Measurements from ENCODE around the gene CACNA1C.

The CACNA1C gene

DNA sequence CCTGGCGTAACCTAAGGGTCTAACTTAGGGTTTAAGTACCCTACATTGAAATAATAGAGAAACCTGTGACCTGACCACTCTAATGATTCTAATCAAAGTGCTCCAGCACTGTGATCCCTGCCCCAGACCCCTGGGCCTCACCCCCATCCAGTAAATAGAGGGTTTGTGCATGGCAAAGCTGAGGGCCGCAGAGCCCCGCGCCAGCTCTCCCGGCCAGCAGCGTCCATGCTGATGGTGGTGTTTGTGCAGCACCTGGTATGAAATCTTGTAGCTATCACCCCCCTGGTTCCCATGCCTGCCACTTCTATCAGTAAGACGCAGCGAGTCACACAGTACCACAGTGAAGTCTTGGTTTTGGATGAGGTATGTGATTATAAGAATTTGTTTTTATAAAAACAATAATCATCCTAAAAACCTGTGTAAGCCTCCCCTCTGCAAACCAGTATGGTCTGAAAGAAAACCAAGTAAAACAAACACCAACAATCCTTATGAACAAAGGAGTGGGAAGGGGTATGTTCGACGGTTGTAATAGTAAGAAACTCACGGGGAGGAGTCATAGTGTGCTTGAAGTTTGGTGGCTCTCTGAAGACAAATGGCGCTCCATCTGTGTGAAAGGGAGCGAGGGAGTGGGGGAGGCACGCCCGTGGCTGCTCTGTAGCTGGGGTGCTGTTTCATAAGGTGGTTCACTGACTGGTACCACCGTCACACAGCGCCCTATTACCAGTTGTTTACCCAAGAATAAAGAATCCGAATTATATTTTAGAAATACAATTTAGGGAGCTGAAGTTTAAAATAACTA lies 156.2 kb downstream of the CACNA1C start:
- no peak for ATAC-seq

DNA sequence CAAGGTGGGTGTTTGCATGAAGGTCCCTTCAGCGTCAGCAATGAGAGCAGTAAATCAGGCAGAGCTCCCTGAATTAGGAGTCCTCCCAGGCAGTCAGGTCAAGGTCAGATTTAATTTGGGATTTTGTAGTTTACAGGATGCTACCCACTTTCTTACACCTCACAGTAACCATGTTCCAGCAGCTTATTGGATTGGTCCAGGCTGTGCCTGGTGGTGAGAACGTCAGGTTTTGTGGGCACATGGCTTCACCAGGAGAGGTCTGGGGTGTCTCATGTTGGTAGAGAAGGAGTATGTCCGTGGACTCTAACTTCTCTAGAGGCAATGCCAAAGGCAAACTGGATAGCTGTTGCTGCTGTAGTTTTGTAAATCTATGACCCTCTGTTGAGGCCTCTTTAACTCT lies 158.3 kb downstream of the CACNA1C start:
- no peak for ATAC-seq

GRCh38 chr12:2212537-2212936 lies 159.8 kb downstream of the CACNA1C start:
- ATAC-seq = no peak

DNA sequence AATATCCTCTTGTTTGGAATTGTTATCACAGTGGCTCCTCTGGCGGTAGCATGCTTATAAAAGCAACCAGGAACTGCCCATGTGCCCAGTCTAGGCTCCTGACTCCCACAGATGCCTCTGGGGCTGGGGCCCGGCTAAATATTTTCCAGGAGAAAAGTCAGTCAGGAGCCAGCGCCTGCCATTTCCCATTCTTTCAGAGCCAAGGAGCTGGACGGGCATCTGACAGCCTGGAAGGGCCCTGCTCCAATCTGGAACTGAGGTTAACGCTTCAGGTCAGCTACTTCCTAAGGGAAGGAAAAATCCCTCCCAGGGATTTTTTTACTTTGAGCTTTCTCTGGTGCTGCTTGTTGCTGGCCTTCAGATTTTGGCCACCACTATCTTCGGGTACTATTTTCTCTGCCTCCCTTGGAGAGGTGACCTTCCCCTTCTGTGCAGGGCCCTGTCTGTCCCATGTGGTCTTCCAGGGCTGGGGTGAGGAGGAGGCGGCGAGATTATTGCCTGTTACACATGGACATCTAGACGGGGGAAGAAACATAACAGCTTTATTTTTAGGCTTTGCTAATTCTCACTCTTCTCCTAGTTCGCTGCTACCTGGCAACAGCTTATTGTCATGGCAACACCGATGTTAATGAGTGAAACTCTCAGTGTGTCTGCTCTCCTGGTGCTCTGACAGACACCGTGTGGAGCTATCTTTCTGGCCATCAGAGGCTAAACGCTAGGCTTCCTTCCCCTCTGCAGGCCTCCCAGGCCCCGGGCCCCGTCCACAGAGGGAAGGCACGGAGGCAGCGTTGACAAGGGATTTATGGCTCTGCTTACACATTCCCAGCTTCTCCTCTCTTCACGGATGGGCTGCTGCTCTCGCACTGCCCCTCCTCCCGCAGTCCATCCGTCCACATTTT lies 160.4 kb downstream of the CACNA1C start:
- no peak for ATAC-seq

DNA sequence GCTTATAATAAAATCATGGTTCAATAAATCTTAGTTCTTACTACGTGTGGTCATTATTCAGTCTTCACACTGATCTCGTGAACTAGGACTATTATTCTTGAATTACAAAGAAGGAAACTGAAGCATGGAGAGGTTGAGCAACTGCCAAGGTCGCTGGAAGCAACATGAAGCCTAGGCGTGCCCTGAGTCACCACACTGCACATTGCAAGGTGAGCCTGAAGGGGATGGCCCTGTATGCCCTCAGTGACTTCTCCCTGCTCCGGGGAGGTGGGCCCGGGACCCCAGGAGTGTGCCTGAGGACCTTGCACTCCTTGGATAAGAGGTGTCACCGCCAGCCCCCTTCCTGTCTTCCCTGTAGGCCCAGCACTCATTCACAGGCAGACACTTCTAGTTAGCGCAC lies 161.6 kb downstream of the CACNA1C start:
- no peak for ATAC-seq

- ATAC-seq = no peak
Measured at GRCh38 chr12:2215709-2216560, 163.1 kb downstream of the CACNA1C start.

- no peak for ATAC-seq
Measured at GRCh38 chr12:2218706-2219105, 165.9 kb downstream of the CACNA1C start.

- no peak for ATAC-seq
Measured at GRCh38 chr12:2221030-2221621, 168.3 kb downstream of the CACNA1C start.

DNA sequence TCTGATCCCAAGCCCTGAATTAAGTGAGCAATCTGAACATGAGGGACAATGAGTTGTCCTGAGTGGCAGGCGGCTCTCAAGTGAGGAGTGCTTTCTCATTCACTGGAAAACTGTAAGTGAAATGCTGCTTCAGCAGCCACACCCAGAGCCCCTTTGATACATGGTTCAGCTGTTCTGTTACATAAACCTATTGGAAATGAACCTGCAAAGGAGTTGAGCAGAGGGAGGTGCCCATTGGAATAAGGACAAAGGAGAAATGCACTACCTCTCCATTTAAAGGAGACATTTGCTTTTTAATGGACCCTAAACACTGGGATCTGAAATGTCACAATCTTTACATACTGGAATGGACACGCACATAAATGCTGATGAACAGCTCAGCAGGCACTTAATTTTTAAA lies 169.9 kb downstream of the CACNA1C start:
- no peak for ATAC-seq

DNA sequence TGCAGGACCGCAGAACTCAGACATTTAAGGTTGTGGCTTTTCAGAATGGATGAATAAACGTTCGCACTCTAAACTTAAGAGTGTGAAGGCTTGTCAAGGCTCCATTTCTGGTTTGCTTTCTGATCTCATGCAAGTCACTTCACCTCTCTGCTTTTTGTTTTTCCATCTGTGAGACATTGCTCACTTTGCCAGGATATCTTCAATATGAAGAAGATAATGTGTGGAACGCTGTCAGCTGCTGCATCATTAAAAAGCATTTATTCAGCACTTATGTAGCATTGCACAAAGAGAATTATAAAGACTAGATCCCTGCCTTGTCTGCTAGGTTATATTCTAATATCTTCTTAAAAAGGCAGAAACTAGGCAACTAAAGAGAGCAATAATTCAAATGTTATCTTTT lies 172.2 kb downstream of the CACNA1C start:
- ATAC-seq = no peak

- no peak for ATAC-seq
Measured at GRCh38 chr12:2225696-2226095, 172.9 kb downstream of the CACNA1C start.

DNA sequence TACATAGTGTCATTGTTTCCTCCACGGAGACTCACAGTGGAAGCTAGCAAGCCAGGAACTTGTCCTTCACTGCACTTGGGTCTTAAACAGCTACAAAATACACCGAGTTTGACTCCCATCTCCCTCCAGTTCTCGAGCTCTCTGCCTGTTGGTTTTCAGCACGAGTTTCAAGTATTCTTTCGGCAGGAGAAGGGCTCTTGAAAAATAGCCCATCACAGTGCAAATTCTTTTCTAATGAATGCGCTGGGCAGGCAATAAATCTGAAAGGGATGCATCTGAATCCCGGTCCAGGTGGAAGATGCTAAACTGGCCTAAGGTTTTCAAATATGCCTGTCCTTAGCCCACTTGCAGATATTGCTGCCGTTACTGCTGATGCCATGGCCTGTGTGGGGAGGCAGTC lies 173.9 kb downstream of the CACNA1C start:
- ATAC-seq = no peak

- no peak for ATAC-seq
Measured at GRCh38 chr12:2227360-2227759, 174.6 kb downstream of the CACNA1C start.

- ATAC-seq = no peak
Measured at GRCh38 chr12:2228535-2228934, 175.7 kb downstream of the CACNA1C start.

DNA sequence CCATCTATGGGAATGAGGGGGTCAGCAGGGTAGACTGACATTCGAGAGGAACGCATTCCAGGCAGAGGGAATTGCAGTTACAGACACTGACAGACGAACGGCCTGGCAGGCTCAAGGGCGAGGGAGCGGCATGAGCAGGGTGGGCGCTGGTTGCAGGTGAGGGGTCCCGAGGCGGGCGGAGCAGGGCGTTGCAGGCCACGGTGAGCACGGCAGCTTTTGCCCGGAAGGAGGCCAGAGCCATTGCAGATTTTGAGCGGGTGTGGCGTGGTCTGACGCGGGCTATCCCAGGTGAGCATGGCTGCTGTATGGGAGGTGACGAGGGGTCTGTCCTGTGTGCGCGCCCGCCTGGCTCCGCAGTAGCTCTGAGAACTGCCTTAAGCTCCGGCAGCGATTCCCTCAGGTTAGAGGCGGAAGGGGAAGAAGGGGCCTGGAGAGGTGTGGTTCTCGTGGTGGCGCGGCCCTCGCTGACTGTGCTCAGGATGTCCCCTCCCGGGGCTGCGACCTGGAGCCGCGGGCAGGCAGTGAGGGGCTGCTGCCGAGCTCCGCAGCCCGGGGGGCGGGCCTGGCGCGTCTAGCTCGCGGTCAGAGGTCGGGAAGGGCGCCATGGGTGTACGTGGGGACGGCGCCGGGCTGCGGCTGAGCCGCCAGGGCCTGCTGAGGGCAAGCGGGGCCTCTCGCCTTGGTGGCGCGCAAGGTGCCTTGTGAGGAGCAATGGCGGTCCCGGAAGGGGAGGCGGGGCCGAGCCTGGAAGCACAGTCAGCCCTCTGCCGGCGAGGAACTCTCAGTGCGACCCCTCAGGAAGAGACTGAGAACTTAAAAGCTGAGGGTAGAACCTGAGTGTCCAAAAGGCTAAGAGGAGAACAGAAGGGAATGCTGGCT lies 177.1 kb downstream of the CACNA1C start:
- no peak for ATAC-seq

DNA sequence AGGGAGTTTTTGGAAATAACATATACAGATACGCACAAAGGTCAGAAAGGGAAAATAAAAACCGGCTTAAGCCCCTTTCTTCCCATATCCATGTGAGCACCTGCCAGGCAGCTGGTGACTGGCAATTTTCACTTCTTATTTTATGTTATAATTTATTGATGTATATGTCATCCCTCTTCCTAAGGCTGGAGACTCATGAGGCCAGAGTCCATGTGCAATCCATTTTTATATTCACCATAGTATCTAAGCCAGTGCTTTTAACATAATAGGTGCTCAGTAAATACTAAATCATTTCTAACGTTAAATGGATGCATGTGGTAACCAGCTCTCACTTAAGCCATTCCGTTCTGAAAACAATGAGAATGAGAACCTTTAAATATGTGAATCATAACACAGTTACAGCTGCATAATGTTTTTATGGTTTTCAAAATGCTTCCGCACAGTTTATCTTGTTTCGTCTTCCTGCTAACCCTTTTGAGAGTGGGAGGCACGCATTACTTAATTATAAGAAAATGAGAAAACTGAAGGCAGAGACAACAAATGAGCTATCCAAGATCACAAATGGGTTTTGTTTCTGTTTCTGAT lies 178.3 kb downstream of the CACNA1C start:
- ATAC-seq = no peak

DNA sequence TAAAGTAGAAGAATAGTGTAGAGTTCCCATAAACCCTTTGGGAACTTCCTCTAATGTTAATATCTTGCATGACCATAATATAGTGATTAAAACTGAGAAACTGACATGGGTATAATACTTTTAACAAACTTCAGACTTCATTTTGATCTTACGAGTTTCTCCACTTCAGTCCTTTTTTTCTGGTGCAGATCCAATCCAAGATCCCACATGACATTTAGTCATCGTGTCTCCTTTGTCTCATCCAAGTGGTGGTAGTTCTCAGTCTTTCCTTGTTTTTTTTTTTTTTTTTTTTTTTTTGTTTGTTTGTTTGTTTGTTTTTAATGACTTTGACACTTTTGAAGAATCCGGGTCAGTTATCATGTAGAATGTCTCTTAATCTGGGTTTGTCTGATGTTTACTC lies 179.2 kb downstream of the CACNA1C start:
- no peak for ATAC-seq

GRCh38 chr12:2233034-2233433 lies 180.2 kb downstream of the CACNA1C start:
- ATAC-seq = peak; percentile 10 to 32

GRCh38 chr12:2234091-2234490 lies 181.3 kb downstream of the CACNA1C start:
- ATAC-seq = no peak

DNA sequence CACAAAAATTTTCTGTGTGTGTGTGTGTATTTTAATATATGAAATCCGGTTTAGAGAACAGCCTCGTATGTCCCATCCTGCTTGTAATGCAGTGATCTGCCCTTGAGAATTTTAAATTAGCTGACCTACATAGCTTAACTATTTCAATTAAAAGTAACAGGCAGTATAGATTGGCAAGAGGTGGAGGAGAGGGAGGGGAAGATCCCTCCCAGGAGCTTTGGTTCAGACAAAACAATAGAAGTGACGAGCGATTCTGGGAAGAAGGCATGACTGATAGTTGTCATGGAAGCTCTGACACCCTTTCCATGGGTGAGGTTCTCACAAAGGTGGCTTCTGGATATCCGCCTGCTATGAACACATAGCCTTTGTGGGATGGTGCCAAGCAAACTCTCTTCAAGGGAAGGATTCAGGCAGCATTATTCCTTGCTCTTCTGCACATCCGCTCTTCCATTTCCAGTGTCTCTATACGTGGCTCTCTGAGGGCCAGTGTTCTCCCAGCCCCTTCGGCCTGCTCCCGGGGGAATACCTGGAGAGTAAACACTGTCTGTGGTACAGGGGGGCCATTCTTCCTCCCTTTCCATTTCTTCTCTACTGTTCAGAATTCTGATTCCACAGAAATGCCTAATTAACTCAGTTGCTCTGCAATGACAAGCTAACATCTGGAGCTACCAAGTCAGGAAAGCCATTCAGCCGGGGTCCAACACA lies 182.0 kb downstream of the CACNA1C start:
- no peak for ATAC-seq
